ENCODE data around the gene ADAMTS15. TPM values are rescaled to one million over a fixed set of nuclear protein-coding genes. Genes with fewer than 3 reads are reported as not detected.

ADAMTS15 gene
- total RNA-seq, 3 donors from 2014 or later (not counting 1 experiment from before 2014, with no cell fraction given): 0.20 TPM; not detected in 2

- Histone ChIP-seq H3K9me3 (ENCODE audit: control insufficient read depth, insufficient read depth, low read length) (no peaks in the 10 kb centered on the region), H3K4me1 (ENCODE audit: control insufficient read depth, insufficient read depth, low read length) (no peaks in the 10 kb centered on the region), H3K36me3 (ENCODE audit: control insufficient read depth, insufficient read depth, low read length) (no peaks in the 10 kb centered on the region), H3K27ac (ENCODE audit: low read length) (no peak overlapping the region), H3K4me3 (ENCODE audit: low read length) (no peak overlapping the region), H3K27me3 (ENCODE audit: control insufficient read depth, insufficient read depth, low read length) (no peaks in the 10 kb centered on the region)
- no peak for DNase-seq
- H3K4me3 Mint-ChIP-seq: no peak overlapping the region
- no peaks in the 10 kb centered on the region for H3K36me3 Mint-ChIP-seq
- intact Hi-C loops (cut with micrococcal nuclease): no loop called here
- H3K27ac Mint-ChIP-seq: no peak overlapping the region
- peaks cover 9 to 26% of the 10 kb centered on the region in 2 donors for H3K27me3 Mint-ChIP-seq (ENCODE audit: low read depth in 2 of 2)
- no peak for ATAC-seq
- WGBS (ENCODE audit: insufficient coverage): 60% methylated on average over 4 of the region's 4 CpGs
- H3K9me3 Mint-ChIP-seq: no peaks in the 10 kb centered on the region
- no peaks in the 10 kb centered on the region for H3K4me1 Mint-ChIP-seq
- no peak for TF ChIP-seq CTCF (IDR thresholded peaks at IDR 0.05)
Observed at GRCh38 chr11:130458410-130458729, 9.9 kb downstream of the ADAMTS15 start.

DNA sequence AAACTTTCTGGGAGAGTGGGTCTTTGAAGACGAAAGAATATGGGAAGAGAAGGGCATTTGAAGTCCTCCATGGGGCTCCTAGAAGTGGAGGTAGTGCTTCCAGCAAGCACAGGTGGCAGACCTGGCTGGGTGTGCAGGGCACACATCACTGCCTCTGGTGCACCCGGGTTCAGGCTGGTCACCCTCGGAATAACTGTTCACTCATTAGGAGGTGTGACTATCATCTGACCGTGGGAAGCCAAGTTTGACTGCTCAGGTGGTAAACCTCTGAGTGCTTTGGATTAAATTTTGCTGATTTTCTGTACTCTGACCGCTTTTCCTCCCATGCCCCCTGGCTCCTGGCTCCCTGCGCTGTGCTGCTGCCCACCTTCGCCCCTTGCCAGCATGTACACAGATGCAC is 11.1 kb downstream of the ADAMTS15 start:
- no peaks in the 10 kb centered on the region for H3K4me1 Mint-ChIP-seq
- Histone ChIP-seq H3K9me3 (ENCODE audit: control insufficient read depth, insufficient read depth, low read length) (no peaks in the 10 kb centered on the region), H3K36me3 (ENCODE audit: control insufficient read depth, insufficient read depth, low read length) (no peaks in the 10 kb centered on the region), H3K4me3 (ENCODE audit: low read length) (no peak overlapping the region), H3K4me1 (ENCODE audit: control insufficient read depth, insufficient read depth, low read length) (no peaks in the 10 kb centered on the region), H3K27ac (ENCODE audit: low read length) (no peak overlapping the region), H3K27me3 (ENCODE audit: control insufficient read depth, insufficient read depth, low read length) (no peaks in the 10 kb centered on the region)
- no peak for TF ChIP-seq CTCF (IDR thresholded peaks at IDR 0.05)
- 86% methylated on average over 7 of the region's 7 CpGs for WGBS (ENCODE audit: insufficient coverage)
- H3K27me3 Mint-ChIP-seq (ENCODE audit: low read depth in 2 of 2): peaks cover 8 to 17% of the 10 kb centered on the region in 2 donors
- no peak overlapping the region for H3K27ac Mint-ChIP-seq
- no peaks in the 10 kb centered on the region for H3K36me3 Mint-ChIP-seq
- no peak overlapping the region for H3K4me3 Mint-ChIP-seq
- no peaks in the 10 kb centered on the region for H3K9me3 Mint-ChIP-seq
- ATAC-seq (no peak), DNase-seq (no peak)
- intact Hi-C loops (cut with micrococcal nuclease): no loop called here

GRCh38 chr11:130462101-130462885 is 13.8 kb downstream of the ADAMTS15 start:
- H3K36me3 Mint-ChIP-seq: no peaks in the 10 kb centered on the region
- H3K4me1 ChIP-seq (ENCODE audit: control insufficient read depth, insufficient read depth, low read length): no peaks in the 10 kb centered on the region
- intact Hi-C loops (cut with micrococcal nuclease): no loop called here
- H3K27ac Mint-ChIP-seq: no peak overlapping the region
- no peaks in the 10 kb centered on the region for H3K9me3 Mint-ChIP-seq
- H3K27ac ChIP-seq (ENCODE audit: low read length): no peak overlapping the region
- 89% methylated on average over 31 of the region's 31 CpGs for WGBS (ENCODE audit: insufficient coverage)
- no peak overlapping the region for H3K4me3 ChIP-seq (ENCODE audit: low read length)
- H3K4me3 Mint-ChIP-seq: no peak overlapping the region
- peaks cover 0 to 6% of the 10 kb centered on the region in 2 donors for H3K27me3 Mint-ChIP-seq (ENCODE audit: low read depth in 2 of 2)
- H3K27me3 ChIP-seq (ENCODE audit: control insufficient read depth, insufficient read depth, low read length): no peaks in the 10 kb centered on the region
- no peaks in the 10 kb centered on the region for H3K9me3 ChIP-seq (ENCODE audit: control insufficient read depth, insufficient read depth, low read length)
- H3K36me3 ChIP-seq (ENCODE audit: control insufficient read depth, insufficient read depth, low read length): no peaks in the 10 kb centered on the region
- TF ChIP-seq CTCF (IDR thresholded peaks at IDR 0.05): no peak
- H3K4me1 Mint-ChIP-seq: no peaks in the 10 kb centered on the region
- ATAC-seq (no peak), DNase-seq (no peak)

DNA sequence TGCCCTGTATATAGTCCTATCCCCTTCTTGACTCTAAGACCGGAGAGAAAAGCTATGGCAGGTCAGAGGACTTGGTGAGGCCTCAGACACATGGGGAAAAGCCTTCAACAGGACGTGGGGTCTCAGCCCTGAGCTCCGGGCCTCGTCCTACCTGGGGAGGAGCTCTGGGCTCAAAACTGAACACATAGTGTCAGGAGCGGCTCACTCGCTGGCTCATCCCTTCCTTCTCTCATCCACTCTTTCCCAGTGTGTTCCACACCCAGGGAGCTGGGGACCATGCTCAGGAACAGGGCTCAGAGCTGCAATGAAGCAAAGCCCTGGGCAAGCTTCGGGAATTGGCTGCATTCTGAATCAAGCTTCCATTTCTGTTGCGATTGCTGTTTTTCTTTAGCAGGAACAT is 14.5 kb downstream of the ADAMTS15 start:
- peaks cover 0 to 6% of the 10 kb centered on the region in 2 donors for H3K27me3 Mint-ChIP-seq (ENCODE audit: low read depth in 2 of 2)
- H3K4me3 ChIP-seq (ENCODE audit: low read length): no peak overlapping the region
- ATAC-seq (no peak), DNase-seq (no peak)
- H3K9me3 Mint-ChIP-seq: no peaks in the 10 kb centered on the region
- H3K4me3 Mint-ChIP-seq: no peak overlapping the region
- no peaks in the 10 kb centered on the region for H3K27me3 ChIP-seq (ENCODE audit: control insufficient read depth, insufficient read depth, low read length)
- no peaks in the 10 kb centered on the region for H3K4me1 Mint-ChIP-seq
- 84% methylated on average over 8 of the region's 8 CpGs for WGBS (ENCODE audit: insufficient coverage)
- H3K27ac ChIP-seq (ENCODE audit: low read length): no peak overlapping the region
- H3K36me3 ChIP-seq (ENCODE audit: control insufficient read depth, insufficient read depth, low read length): no peaks in the 10 kb centered on the region
- no peak overlapping the region for H3K27ac Mint-ChIP-seq
- no peaks in the 10 kb centered on the region for H3K4me1 ChIP-seq (ENCODE audit: control insufficient read depth, insufficient read depth, low read length)
- H3K9me3 ChIP-seq (ENCODE audit: control insufficient read depth, insufficient read depth, low read length): no peaks in the 10 kb centered on the region
- H3K36me3 Mint-ChIP-seq: no peaks in the 10 kb centered on the region
- no peak for TF ChIP-seq CTCF (IDR thresholded peaks at IDR 0.05)
- intact Hi-C loops (cut with micrococcal nuclease): no loop called here

Measured in natural killer cell (primary cell).